GM12801 (cell line): Measurements from ENCODE around the gene PLCD4.

Source experiments
- TF ChIP-seq, protein P1 (sequence below): IDR thresholded peaks from one replicate; pipeline ENCODE4 v1.5.1; 2011; ENCODE audit warnings: control low read depth; ENCODE audit not compliant: insufficient read length; ENCODE audit errors: extremely low read depth

PLCD4 gene

DNA sequence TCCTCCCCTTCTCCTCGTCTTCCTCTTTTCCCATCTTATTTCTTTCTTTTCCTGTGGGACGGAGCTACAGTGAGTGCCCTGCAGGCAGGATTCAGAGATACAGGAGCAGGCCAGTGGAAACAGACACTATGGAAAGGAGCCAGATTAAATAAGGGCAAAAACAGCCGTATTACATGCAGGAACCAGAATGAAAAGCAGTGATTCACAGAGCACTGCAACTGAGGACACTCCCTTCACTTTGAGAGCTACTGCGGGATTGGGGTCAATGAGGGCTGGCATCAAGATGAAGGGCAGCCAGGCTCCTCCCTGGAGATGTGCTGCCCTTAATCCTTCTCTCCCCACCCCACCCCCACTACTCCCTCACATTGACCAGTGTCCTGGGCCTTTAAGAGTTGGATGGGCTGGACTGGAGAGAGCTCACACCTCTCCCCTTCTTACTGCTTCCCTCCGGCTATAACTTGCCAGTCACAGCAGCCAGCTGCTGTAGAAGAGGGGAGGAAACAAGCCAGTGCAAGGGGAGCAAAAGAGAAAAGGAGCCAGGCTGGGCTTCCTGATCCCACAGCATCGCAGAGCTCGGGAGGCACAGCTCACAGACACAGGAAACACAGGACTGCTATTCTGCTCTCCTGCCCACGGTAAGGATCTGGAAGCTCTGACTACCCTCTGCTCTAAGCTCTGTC lies at the start of gene PLCD4:
TSS of gene PLCD4 (plus strand) at position 464 of the 680 bp plus-strand sequence. CDS start 7,841 bp downstream, outside the sequence.
- TF ChIP-seq, protein P1, sequence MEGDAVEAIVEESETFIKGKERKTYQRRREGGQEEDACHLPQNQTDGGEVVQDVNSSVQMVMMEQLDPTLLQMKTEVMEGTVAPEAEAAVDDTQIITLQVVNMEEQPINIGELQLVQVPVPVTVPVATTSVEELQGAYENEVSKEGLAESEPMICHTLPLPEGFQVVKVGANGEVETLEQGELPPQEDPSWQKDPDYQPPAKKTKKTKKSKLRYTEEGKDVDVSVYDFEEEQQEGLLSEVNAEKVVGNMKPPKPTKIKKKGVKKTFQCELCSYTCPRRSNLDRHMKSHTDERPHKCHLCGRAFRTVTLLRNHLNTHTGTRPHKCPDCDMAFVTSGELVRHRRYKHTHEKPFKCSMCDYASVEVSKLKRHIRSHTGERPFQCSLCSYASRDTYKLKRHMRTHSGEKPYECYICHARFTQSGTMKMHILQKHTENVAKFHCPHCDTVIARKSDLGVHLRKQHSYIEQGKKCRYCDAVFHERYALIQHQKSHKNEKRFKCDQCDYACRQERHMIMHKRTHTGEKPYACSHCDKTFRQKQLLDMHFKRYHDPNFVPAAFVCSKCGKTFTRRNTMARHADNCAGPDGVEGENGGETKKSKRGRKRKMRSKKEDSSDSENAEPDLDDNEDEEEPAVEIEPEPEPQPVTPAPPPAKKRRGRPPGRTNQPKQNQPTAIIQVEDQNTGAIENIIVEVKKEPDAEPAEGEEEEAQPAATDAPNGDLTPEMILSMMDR, result no peak

DNA sequence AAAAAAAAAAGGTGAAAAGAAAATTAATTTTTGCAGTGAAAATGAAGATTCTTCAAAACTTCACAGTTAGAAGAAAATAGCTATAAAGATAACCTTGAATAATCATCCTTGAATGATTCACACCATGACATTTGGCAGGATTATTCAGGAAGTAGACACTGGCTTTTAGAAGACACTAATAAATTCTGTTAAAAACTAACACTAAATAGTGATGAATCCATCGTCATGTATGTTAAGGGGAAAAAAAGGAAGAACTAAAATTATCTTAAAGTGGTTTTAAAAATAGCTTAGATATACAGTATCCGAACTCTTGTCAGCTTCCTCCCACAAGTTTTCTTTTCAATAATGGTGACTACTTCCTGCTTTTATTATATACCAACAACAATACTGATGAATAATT lies 49.8 kb upstream of the PLCD4 start:
- TF ChIP-seq, protein P1, result no peak

DNA sequence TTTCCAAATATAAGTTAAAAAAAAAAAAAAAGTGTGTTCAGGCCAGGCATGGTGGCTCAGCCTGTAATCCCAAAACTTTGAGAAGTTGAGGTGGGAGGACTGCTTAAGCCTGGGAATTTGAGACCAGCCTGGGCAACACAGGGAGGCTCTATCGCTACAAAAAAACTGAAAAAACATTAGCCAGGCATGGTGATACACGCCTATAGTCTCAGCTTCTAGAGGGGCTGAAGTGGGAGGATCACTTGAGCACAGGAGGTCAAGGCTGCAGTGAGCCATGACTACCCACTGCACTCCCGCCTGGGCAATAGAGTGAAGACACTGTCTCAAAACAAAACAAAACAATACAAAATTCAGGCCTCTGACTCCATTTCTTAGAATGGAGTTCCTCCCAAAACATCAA lies 48.7 kb upstream of the PLCD4 start:
- TF ChIP-seq, protein P1, result no peak

DNA sequence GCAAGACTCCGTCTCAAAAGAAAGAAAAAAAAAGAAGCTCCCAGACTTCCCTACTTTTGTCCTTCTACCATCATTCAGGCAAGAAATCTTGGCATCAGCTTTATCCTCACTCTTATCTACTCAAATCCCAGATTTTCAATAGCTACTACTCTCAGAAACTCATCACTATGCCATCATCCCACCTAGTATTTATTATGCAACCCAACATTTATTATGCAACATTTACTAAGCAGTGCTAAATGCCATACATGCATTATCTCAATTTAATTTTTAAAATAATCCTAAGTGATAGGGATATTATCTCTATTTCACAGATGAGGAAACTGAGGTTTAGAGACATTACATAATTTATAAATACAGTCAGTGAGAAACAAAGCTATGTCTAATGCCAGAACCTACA lies 43.6 kb upstream of the PLCD4 start:
- TF ChIP-seq, protein P1, result no peak

DNA sequence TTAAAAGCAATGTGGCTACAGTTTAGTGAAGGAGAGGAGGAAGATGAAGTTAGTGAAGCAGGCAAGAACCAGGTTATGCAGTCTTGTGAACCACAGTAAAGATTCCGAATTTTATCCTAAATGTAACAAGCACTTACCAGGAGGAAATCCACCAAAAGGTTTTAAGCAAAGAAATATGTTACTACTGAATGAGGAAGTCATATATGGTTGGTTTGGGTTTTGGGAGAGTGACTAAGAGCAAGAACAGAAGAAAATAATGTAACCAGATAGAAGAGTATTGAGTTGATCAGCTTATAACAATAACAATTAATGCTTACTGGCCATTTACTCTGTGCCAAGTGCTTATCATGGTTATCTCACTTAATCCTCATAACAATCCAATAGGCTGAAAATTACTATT lies 41.4 kb upstream of the PLCD4 start:
- TF ChIP-seq, protein P1, result no peak

DNA sequence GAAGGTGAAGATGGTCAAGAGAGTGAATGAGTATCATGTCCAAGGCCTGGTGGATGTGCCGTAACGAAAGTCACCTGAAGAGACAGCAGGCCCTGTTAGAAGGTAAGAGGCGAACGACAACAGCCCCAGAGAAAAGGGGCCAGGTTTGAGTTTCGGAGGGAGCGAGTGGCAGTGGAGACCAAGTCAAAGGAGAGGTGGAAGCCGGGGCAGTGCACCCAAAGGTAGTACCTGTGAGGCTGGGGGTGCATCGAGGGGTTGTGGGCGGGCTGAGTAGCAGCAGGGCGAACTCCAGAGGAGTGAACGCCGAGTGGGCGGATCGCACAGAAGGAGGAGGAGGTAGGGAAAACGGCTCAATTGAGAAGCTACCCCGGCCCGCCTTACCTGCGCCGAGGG lies 39.9 kb upstream of the PLCD4 start:
- TF ChIP-seq, protein P1, result no peak

DNA sequence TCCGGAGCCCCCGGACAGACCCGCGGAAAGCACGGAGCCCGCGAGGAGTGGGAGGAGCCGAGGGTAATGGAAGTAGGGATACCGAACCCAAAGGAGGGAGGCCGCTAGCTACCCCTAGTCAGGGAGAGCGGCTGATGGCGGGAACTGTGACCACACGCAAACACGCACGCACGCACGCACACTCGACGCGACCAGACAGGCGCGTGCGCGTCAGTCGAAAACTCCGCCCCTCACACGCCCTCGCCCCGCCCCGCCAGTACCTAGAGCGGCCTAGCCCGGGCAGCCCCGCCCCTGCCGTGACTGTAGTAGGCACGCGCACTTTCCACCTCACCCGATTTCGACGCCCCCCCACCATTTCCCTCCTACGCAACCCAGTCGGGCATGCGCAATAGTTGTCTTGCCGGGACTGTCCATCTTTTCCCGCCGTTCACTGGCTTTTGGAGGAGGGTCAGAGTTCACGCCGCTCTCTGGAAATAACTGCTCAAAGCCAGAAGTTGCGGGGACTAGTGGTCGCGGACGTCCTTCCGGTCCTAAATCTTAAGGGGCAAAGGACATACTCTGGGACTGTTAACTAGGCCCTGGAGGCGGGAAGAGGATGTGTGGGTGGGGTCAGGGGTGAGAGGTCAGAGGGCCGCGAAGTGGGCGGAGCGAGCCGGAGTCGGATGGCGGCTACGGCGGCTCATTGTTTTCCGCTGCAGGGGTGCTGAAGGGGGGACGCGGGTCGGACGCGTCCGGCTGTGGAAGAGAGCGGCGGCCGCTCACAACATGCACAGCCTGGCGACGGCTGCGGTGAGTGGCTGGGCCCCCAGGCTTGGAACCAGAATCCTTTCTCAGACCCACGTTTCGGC lies 39.3 kb upstream of the PLCD4 start, which contains the start of the genes CNOT9 and USP37:
TSS of gene CNOT9 (plus strand) at position 650 of the 848 bp plus-strand sequence. CDS start at position 766, 116 bp downstream.
TSS of gene USP37 (minus strand) at position 162 of the 848 bp plus-strand sequence. CDS start 9,698 bp downstream, outside the sequence.
- TF ChIP-seq, protein P1, result no peak
